ENCODE data around the gene SYNGR4.
A peak's percentile ranks its signal among the peaks of the same experiment; 100 is the strongest.

Gene SYNGR4

GRCh38 chr19:48396016-48396823 is 32.1 kb downstream of the SYNGR4 start:
- no peak for DNase-seq

- no peak for DNase-seq
These were observed 32.6 kb downstream of the SYNGR4 start for GRCh38 chr19:48396824-48397176.

GRCh38 chr19:48397263-48398101 is 33.3 kb downstream of the SYNGR4 start:
- DNase-seq, result no peak

GRCh38 chr19:48398102-48398374 is 33.9 kb downstream of the SYNGR4 start:
- DNase-seq, result no peak

GRCh38 chr19:48398375-48399235 is 34.4 kb downstream of the SYNGR4 start:
- DNase-seq, result peak in 15 of 56 donors; percentile 0 to 60 (median 22)

- DNase-seq, result no peak
These were observed 36.0 kb downstream of the SYNGR4 start for GRCh38 chr19:48400018-48400742.

- no peak for DNase-seq
These were observed 37.1 kb downstream of the SYNGR4 start for GRCh38 chr19:48401287-48401686.

GRCh38 chr19:48403606-48404005 is 39.4 kb downstream of the SYNGR4 start:
- DNase-seq, result peak in 27 of 56 donors; percentile 3 to 72 (median 23)

- DNase-seq, result no peak
These were observed 41.0 kb downstream of the SYNGR4 start for GRCh38 chr19:48405010-48405659.

- DNase-seq, result no peak
These were observed 41.7 kb downstream of the SYNGR4 start for GRCh38 chr19:48405850-48406249.

- no peak for DNase-seq
These were observed 49.9 kb downstream of the SYNGR4 start for GRCh38 chr19:48413879-48414587.

GRCh38 chr19:48415395-48415794 is 51.2 kb downstream of the SYNGR4 start:
- DNase-seq, result peak in 23 of 56 donors; percentile 6 to 67 (median 31)

GRCh38 chr19:48415806-48416221 is 51.6 kb downstream of the SYNGR4 start:
- no peak for DNase-seq

GRCh38 chr19:48417421-48417820 is 53.3 kb downstream of the SYNGR4 start:
- no peak for DNase-seq

GRCh38 chr19:48418317-48419064 is 54.3 kb downstream of the SYNGR4 start:
- DNase-seq, result no peak

GRCh38 chr19:48419158-48419920 is 55.2 kb downstream of the SYNGR4 start:
- peak in 30 of 56 donors; percentile 1 to 68 (median 24) for DNase-seq

GRCh38 chr19:48421548-48421947 is 57.4 kb downstream of the SYNGR4 start:
- DNase-seq, result no peak

- peak in 6 of 56 donors; percentile 1 to 21 (median 12) for DNase-seq
These were observed 60.6 kb downstream of the SYNGR4 start for GRCh38 chr19:48424694-48425219.

All from nucleus accumbens (tissue), 56 donors.